ENCODE data around the gene ZMPSTE24.

- TF ChIP-seq CTCF (IDR thresholded peaks at IDR 0.05; ENCODE audit: low read depth, low read length) (no peak), EZH2phosphoT487 (IDR thresholded peaks at IDR 0.05; ENCODE audit: low read depth) (no peak)
Measured at GRCh38 chr1:40291293-40291692, 33.3 kb downstream of the ZMPSTE24 start.

Data from OCI-LY3 (cell line).